ENCODE measurements around the gene TFCP2L1. TPM values are rescaled to one million over a fixed set of nuclear protein-coding genes. Genes with fewer than 3 reads are reported as not detected.

TFCP2L1 gene
- total RNA-seq, 1 donor from 2014 or later, result 0.30 TPM

- ATAC-seq (no peak), DNase-seq (ENCODE audit: low spot score) (no peak)
Measured at GRCh38 chr2:121200419-121201315, 84.3 kb downstream of the TFCP2L1 start.

GRCh38 chr2:121200011-121200347, 85.0 kb downstream of the TFCP2L1 start:
- no peak for DNase-seq (ENCODE audit: low spot score)
- ATAC-seq, result no peak

DNA sequence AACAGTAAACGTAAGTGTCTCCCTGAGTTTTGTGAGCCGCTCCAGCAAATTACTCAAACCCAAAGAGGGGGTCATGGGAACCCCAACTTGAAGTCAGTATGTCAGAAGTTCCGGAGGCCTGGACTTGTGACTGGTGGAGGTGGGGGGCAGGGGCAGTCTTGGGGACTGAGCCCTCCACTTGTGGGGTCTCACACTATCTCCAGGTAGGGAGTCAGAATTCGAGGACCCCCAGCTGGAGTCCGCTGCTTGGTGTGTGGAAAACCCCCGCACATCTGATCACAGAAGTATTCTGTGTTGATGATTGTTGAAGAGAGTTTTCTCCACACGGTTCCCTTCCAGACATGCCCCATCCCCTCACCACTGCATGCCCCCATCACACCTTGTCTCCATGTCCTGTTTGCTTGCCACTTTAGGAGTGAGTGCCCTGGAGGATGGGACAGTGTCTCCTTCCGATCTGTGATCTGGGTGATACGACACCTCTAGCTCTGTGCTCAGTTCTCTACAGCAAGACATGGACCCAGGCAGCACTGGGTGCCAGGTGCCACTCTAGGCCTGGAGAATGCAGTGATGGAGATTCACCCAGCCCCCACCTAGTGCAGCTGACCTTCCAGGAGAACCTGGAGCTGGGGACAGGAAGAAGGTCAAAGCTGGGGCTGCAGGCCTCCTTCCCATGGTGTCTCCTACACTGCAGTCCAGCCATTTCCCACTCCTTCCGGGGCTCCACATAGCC, 85.6 kb downstream of the TFCP2L1 start:
- DNase-seq (ENCODE audit: low spot score) (no peak), ATAC-seq (no peak)

- ATAC-seq (peak; percentile 60), DNase-seq (ENCODE audit: low spot score) (no peak)
Measured at GRCh38 chr2:121197369-121198091, 87.5 kb downstream of the TFCP2L1 start.

- no peak for ATAC-seq
Measured at GRCh38 chr2:121196849-121197155, 88.2 kb downstream of the TFCP2L1 start.

DNA sequence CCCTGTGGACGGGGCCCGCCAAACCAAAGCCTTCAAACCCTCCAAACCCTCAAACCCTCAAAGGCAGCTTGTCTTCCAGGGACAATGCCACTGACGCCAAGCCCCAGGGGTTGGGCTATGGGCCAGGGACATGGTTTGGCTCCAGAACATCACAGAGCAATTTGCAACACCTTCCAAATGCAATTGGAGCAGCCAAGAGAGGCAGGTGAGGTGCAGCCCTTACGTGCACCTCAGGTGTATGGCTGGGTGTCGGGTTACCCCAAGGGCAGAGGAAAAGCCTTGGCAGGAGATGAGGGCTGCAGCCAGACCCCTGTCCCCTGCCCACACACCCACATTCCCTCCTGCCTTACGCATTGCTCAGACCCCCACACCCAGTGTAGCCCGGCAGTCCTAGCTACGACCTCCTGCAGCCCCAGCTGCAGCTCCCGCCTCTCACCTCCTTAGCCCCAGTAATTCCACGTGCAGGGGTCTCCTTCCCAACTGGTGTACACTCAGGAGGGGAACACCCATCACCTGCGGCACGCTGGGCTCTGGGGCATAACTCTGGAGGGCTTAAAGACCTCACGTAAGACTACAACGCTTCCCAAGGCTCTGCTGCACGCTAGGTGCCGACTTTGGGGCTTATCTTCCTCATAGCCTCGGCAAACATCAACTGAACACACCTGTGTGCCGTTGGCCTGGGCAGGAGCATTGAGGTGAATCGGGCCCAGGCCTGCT, 88.7 kb downstream of the TFCP2L1 start:
- ATAC-seq, result no peak
- DNase-seq (ENCODE audit: low spot score), result no peak

More at GRCh38 chr2:121196849-121197155, 88.2 kb downstream of the TFCP2L1 start:
- DNase-seq (ENCODE audit: low spot score), result no peak

DNA sequence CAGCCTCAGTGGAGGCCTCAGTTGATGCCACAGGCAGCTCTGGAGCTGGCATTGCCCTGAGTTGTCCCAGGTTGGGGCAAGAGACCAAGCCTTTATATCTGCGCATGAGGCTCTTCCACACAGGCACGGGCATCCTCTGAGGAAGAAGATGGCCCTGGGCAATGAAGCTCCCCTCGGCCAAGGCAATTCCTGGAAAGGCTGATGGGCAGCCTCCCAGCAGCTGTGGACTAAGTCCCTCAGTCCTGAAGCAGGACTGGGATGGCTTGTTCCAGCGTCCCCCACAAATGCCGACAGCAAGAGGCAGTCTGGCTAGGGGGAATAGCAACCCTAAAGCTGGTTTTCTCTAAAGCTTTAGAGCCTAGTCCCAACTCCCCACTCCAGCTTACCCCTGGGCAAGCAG, 90.0 kb downstream of the TFCP2L1 start:
- ATAC-seq, result no peak
- DNase-seq (ENCODE audit: low spot score), result no peak

DNA sequence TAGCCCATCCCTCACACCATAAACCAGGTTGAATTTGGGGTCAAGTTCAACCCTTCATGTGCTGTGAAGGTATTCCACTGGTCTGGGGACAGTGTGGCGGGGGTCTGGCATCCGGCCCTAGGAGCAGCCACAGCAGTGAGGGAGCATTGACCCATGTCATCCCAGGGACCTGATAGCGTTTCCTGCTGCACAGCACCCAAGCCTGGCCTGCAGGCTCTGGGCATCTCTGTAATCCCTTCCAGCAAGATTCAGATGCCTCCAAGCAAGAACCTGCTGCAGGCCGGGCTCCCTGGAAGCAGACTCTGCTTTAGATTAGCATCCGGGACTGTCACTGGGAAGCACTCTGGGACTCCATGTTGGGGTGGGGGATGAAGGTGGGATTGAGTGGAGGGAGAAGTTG, 90.4 kb downstream of the TFCP2L1 start:
- ATAC-seq (no peak), DNase-seq (ENCODE audit: low spot score) (no peak)

GRCh38 chr2:121193185-121193584, 91.8 kb downstream of the TFCP2L1 start:
- DNase-seq (ENCODE audit: low spot score) (no peak), ATAC-seq (no peak)

- no peak for ATAC-seq
- no peak for DNase-seq (ENCODE audit: low spot score)
Measured at GRCh38 chr2:121192576-121192975, 92.4 kb downstream of the TFCP2L1 start.

DNA sequence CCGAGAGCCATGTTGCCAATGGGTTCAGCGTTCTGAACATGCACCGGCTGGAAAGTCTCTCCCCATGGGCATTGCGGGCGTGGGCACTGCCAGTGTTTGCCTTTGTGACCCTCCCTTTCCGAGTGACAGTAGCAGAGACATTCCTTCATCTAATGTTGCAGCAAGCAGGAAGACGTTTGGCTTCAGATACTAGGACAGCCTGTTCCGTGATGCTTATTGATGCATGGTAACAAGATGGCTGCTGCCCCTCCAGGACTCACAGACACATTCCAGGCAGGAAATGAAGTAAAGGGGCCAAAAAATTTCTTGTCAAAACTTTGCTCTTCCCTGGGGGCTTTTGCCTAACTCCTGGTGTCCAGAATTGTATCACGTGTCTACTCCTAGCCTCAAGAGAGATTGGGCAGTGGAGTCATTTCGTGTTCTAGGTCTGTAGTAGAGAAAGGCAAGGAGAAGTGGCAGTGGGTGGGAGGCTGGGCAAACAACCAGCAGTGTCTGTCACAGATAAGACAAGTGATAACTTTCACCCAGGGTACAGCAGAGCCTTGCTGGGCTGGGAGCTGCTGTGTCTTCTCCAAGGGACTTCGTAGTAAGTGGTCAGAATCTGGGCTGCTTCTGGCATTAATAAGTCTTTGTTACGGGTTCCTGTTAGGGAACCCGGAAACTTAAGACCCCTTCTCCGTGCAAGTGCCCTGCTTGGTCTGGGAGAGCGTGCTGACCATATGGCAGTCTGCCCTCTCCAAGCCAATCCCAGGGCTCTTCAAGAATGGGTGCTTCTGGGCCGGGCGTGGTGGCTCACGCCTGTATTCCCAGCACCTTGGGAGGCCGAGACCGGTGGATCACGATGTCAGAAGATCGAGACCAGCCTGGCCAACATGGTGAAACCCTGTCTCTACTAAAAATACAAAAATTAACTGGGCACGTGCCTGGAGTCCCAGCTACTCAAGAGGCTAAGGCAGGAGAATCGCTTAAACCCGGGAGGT, 93.5 kb downstream of the TFCP2L1 start:
- ATAC-seq (no peak), DNase-seq (ENCODE audit: low spot score) (no peak)

- DNase-seq (ENCODE audit: low spot score) (no peak), ATAC-seq (peak; percentile 41)
Measured at GRCh38 chr2:121189661-121190381, 95.2 kb downstream of the TFCP2L1 start.

DNA sequence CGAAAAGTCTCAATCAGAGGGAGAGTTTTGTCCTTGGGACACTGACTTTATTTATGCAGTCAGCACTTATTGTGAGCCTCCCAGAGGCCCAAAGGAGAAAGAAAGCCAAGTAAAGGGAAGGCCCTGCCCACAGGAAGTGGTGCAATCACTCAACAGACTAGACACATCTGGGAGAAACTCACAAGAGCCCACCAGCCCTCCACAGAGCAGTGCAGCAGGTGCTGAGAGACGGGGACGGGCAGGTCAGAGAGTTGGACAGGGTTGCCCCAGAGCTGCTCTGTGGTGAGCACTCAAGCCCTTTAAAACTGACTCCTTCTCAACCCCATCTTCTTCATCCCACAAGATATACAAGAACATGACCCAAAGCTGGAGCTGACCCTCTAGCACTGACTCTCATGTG, 96.0 kb downstream of the TFCP2L1 start:
- ATAC-seq (no peak), DNase-seq (ENCODE audit: low spot score) (no peak)

- no peak for DNase-seq (ENCODE audit: low spot score)
- no peak for ATAC-seq
Measured at GRCh38 chr2:121187982-121188411, 97.0 kb downstream of the TFCP2L1 start.

GRCh38 chr2:121187351-121187981, 97.5 kb downstream of the TFCP2L1 start:
- DNase-seq (ENCODE audit: low spot score), result no peak
- ATAC-seq, result no peak

- ATAC-seq (no peak), DNase-seq (ENCODE audit: low spot score) (no peak)
Measured at GRCh38 chr2:121186261-121186660, 98.7 kb downstream of the TFCP2L1 start.

DNA sequence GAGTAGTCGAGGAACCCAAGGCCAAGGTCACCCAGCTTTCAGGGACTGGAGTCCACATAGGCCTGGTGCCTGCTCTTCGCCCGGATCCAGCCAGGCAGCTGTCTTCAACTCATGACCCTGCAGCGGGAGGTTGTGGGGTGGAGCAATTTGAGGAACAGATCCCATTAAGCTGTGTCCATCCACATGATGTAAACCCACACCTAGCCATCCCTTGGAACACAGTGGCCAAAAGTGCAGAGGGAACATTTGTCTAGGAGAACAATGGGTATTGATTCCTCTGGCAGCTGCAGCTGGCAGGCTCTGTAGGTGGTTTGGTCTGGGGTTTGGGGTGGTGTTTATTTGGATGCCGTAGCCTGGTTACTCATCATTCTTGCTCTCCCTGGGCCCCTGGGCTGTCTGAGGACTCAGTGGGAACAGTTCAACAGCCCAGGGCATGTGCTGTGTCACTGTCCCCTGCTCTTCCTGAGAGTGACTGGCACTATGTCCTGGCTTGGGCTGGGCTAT, 99.4 kb downstream of the TFCP2L1 start:
- no peak for ATAC-seq

GRCh38 chr2:121185111-121185510, 99.9 kb downstream of the TFCP2L1 start:
- no peak for DNase-seq (ENCODE audit: low spot score)
- no peak for ATAC-seq

More for the DNA sequence above, 99.4 kb downstream of the TFCP2L1 start:
- DNase-seq (ENCODE audit: low spot score), result no peak
